Thoracic aorta (tissue), 2 donors: ENCODE data around the gene ZSCAN18. TPM values are rescaled to one million over a fixed set of nuclear protein-coding genes. Genes with fewer than 3 reads are reported as not detected.

Experiments
- ATAC-seq: fragments of 150-250 bp; one replicate; pipeline ENCODE4 v1.8.0; 2017; ENCODE audit warnings: low read depth; ENCODE audit not compliant: insufficient number of reproducible peaks, low FRiP score
- DNase-seq: peaks from one replicate; pipeline ENCODE4 v3.0.0-alpha.2; 2020; ENCODE audit warnings: low spot score
- H3K27ac ChIP-seq, 2 donors: fragments of 200-600 bp; sonication (generic); 1 replicate in 1 of 2; 2 replicates in 1 of 2; pipeline ENCODE4 v1.5.1; 2016; ENCODE audit warnings: mild to moderate bottlenecking in 2 of 2, moderate library complexity in 2 of 2
- H3K27me3 ChIP-seq: fragments of 200-600 bp; sonication (generic); replicated peaks from 2 replicates; pipeline ENCODE4 v1.6.0; 2016; ENCODE audit warnings: mild to moderate bottlenecking; ENCODE audit not compliant: insufficient read depth
- H3K36me3 ChIP-seq: fragments of 200-600 bp; sonication (generic); one replicate; pipeline ENCODE4 v1.5.1; 2016
- H3K4me1 ChIP-seq, 2 donors: fragments of 200-600 bp; sonication (generic); 1 replicate in 1 of 2; 2 replicates in 1 of 2; pipeline versions ENCODE4 v1.5.1 to v1.6.0; 2016; ENCODE audit warnings: low read depth in 2 of 2, mild to moderate bottlenecking in 1 of 2; ENCODE audit not compliant: control insufficient read depth in 1 of 2
- H3K4me3 ChIP-seq: fragments of 200-600 bp; sonication (generic); 2 replicates; pipeline ENCODE4 v1.5.1; 2016; ENCODE audit warnings: mild to moderate bottlenecking
- H3K9me3 ChIP-seq: fragments of 200-600 bp; sonication (generic); 2 replicates; pipeline ENCODE4 v1.5.1; 2016
- CTCF ChIP-seq: fragments of 200-600 bp; sonication (generic); IDR thresholded peaks from one replicate; pipeline ENCODE4 v1.5.1; 2019; ENCODE audit warnings: antibody characterized with exemption
- total RNA-seq, 2 donors: library from RNA; depleted of rRNA; stranded (reverse); fragments of >200 nt; gene quantifications; one replicate each; pipeline versions ENCODE4 v1.1.0 to v1.2.3, GENCODE V29; 2016

Gene ZSCAN18
- total RNA-seq, 2 donors from 2014 or later: 90.9 to 102 TPM

GRCh38 chr19:58107778-58108545, 9.9 kb upstream of the ZSCAN18 start:
- H3K27ac ChIP-seq: no peak overlapping the region
- H3K27me3 ChIP-seq: no peaks in the 10 kb centered on the region
- no peak overlapping the region for H3K4me3 ChIP-seq
- H3K9me3 ChIP-seq: peaks cover 72% of the 10 kb centered on the region
- no peaks in the 10 kb centered on the region for H3K36me3 ChIP-seq
- no peaks in the 10 kb centered on the region for H3K4me1 ChIP-seq
- DNase-seq (no peak), ATAC-seq (no peak)
- TF ChIP-seq CTCF: no peak

- no peak for DNase-seq
- H3K27ac ChIP-seq: peak overlapping the region; percentile 92 to 97
- ATAC-seq: no peak
- no peaks in the 10 kb centered on the region for H3K36me3 ChIP-seq
- no peak for TF ChIP-seq CTCF
- peaks cover 3% of the 10 kb centered on the region for H3K9me3 ChIP-seq
- H3K4me3 ChIP-seq: peak overlapping the region; percentile 100
- H3K27me3 ChIP-seq: no peaks in the 10 kb centered on the region
- H3K4me1 ChIP-seq: peaks cover 7 to 12% of the 10 kb centered on the region in 2 donors
Observed at GRCh38 chr19:58098682-58098998, 609 bp upstream of the ZSCAN18 start.

GRCh38 chr19:58097349-58097748, 682 bp downstream of the ZSCAN18 start:
- Histone ChIP-seq H3K27ac (peak overlapping the region in 1 of 2 donors; percentile 92), H3K4me1 (peaks cover 7 to 12% of the 10 kb centered on the region in 2 donors), H3K27me3 (no peaks in the 10 kb centered on the region), H3K9me3 (peaks cover 6% of the 10 kb centered on the region), H3K36me3 (peaks cover 3% of the 10 kb centered on the region), H3K4me3 (peak overlapping the region; percentile 100)
- TF ChIP-seq CTCF: no peak
- DNase-seq: no peak
- no peak for ATAC-seq

- H3K4me1 ChIP-seq: peaks cover 7 to 12% of the 10 kb centered on the region in 2 donors
- H3K27me3 ChIP-seq: no peaks in the 10 kb centered on the region
- H3K4me3 ChIP-seq: peak overlapping the region; percentile 100
- H3K27ac ChIP-seq: peak overlapping the region in 1 of 2 donors; percentile 92
- no peak for TF ChIP-seq CTCF
- DNase-seq (no peak), ATAC-seq (no peak)
- H3K9me3 ChIP-seq: peaks cover 6% of the 10 kb centered on the region
- peaks cover 3% of the 10 kb centered on the region for H3K36me3 ChIP-seq
Observed at GRCh38 chr19:58096884-58097283, 1.1 kb downstream of the ZSCAN18 start.

- Histone ChIP-seq H3K27me3 (no peaks in the 10 kb centered on the region), H3K36me3 (peaks cover 3% of the 10 kb centered on the region), H3K27ac (no peak overlapping the region), H3K9me3 (peaks cover 6% of the 10 kb centered on the region), H3K4me3 (no peak overlapping the region), H3K4me1 (peaks cover 7 to 12% of the 10 kb centered on the region in 2 donors)
- DNase-seq: no peak
- ATAC-seq: no peak
- TF ChIP-seq CTCF: no peak
Observed at GRCh38 chr19:58095328-58095727, 2.7 kb downstream of the ZSCAN18 start.
